ENCODE measurements around the gene NAXE. TPM values are rescaled to one million over a fixed set of nuclear protein-coding genes. Genes with fewer than 3 reads are reported as not detected.
A peak's percentile ranks its signal among the peaks of the same experiment; 100 is the strongest.

Gene NAXE
- total and polyA plus RNA-seq, 2 of the 13 experiments (the other 11 are each of a cell fraction or from before 2014, with no cell fraction given) = 39.4 to 59.4 TPM

DNA sequence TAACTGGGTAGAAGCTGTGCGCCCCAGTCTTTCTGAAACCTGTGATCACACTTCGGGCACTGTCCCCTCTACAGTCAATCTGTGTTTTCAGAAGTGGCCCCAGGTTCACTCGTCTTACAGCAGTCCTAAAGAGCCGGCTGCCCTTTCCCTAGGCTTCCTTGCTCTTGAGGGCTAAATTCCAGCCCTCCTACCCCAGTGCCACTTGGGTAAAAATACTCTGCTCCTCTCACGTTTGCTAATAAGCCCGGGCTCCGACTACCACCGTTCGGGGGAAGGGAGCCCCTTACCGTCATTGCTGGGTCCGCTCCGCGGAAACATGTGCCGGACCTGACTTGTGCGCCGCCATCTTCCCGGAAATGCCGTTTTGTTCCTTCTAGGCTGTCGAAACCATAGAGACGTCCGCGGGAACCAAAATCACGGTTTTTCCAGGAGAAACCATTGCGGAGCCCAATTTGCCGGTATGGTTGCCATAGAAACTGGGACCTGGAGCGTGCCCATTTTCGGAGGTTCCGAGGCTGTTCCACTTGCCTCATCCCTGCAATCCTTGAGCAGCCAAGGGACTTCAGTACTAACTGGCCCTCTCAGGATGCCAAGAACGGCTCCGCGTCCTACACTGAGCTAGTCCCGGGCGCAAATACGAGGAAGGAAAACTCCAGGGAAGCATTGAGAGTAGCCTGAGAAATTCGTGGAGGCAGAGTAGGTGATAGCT lies 9.7 kb downstream of the NAXE start, which contains the start of gene GPATCH4 (continued):
- TF ChIP-seq, protein P1, sequence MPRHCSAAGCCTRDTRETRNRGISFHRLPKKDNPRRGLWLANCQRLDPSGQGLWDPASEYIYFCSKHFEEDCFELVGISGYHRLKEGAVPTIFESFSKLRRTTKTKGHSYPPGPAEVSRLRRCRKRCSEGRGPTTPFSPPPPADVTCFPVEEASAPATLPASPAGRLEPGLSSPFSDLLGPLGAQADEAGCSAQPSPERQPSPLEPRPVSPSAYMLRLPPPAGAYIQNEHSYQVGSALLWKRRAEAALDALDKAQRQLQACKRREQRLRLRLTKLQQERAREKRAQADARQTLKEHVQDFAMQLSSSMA (CRISPR knock-in tag; IDR thresholded peaks at IDR 0.05) = 0 out of 2 replicates have a peak, but pooled peaks have one; percentile 48
- TF ChIP-seq, protein P2, sequence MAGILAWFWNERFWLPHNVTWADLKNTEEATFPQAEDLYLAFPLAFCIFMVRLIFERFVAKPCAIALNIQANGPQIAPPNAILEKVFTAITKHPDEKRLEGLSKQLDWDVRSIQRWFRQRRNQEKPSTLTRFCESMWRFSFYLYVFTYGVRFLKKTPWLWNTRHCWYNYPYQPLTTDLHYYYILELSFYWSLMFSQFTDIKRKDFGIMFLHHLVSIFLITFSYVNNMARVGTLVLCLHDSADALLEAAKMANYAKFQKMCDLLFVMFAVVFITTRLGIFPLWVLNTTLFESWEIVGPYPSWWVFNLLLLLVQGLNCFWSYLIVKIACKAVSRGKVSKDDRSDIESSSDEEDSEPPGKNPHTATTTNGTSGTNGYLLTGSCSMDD (CRISPR knock-in tag; IDR thresholded peaks at IDR 0.05) = no peak
- TF ChIP-seq TGIF2 (CRISPR knock-in tag; IDR thresholded peaks at IDR 0.05) (peak; percentile 80), ZNF547 (CRISPR knock-in tag; IDR thresholded peaks at IDR 0.05) (peak; percentile 60; the same call in 1 of the 2 replicates), ZXDC (CRISPR knock-in tag; IDR thresholded peaks at IDR 0.05) (0 out of 2 replicates have a peak, but pooled peaks have one; percentile 75), ZHX1 (CRISPR knock-in tag; IDR thresholded peaks at IDR 0.05; ENCODE audit: low read depth) (0 out of 2 replicates have a peak, but pooled peaks have one; percentile 54), ZNF549 (CRISPR knock-in tag; IDR thresholded peaks at IDR 0.05) (no peak), MED13 (CRISPR knock-in tag; IDR thresholded peaks at IDR 0.05) (0 out of 2 replicates have a peak, but pooled peaks have one; percentile 45), SALL2 (CRISPR knock-in tag; IDR thresholded peaks at IDR 0.05) (peak; percentile 36; the same call in 1 of the 2 replicates), TEAD3 (CRISPR knock-in tag; optimal IDR thresholded peaks at IDR 0.05; ENCODE audit: borderline replicate concordance) (peak; percentile 95), KLF16 (CRISPR knock-in tag; IDR thresholded peaks at IDR 0.05) (peak in 1 of 2 experiments; percentile 77; a peak in 2 of 4 replicates), YEATS2 (CRISPR knock-in tag; IDR thresholded peaks at IDR 0.05; ENCODE audit: borderline replicate concordance) (peak; percentile 79; the same call in 1 of the 2 replicates), ZNF329 (CRISPR knock-in tag; IDR thresholded peaks at IDR 0.05; ENCODE audit: low read depth) (no peak), RAD51 (IDR thresholded peaks at IDR 0.05; ENCODE audit: borderline replicate concordance) (no peak), ZNF441 (CRISPR knock-in tag; IDR thresholded peaks at IDR 0.05; ENCODE audit: borderline replicate concordance) (peak; percentile 32; the same call in 1 of the 2 replicates), ZNF274 (CRISPR knock-in tag; IDR thresholded peaks at IDR 0.05) (peak; percentile 34; the same call in 1 of the 2 replicates), ZNF772 (CRISPR knock-in tag; IDR thresholded peaks at IDR 0.05) (peak; percentile 60), ZNF124 (CRISPR knock-in tag; IDR thresholded peaks at IDR 0.05) (peak; percentile 89), SP140L (CRISPR knock-in tag; IDR thresholded peaks at IDR 0.05; ENCODE audit: borderline replicate concordance) (0 out of 2 replicates have a peak, but pooled peaks have one; percentile 80)
- TF ChIP-seq, protein P3, sequence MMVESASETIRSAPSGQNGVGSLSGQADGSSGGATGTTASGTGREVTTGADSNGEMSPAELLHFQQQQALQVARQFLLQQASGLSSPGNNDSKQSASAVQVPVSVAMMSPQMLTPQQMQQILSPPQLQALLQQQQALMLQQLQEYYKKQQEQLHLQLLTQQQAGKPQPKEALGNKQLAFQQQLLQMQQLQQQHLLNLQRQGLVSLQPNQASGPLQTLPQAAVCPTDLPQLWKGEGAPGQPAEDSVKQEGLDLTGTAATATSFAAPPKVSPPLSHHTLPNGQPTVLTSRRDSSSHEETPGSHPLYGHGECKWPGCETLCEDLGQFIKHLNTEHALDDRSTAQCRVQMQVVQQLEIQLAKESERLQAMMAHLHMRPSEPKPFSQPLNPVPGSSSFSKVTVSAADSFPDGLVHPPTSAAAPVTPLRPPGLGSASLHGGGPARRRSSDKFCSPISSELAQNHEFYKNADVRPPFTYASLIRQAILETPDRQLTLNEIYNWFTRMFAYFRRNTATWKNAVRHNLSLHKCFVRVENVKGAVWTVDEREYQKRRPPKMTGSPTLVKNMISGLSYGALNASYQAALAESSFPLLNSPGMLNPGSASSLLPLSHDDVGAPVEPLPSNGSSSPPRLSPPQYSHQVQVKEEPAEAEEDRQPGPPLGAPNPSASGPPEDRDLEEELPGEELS (CRISPR knock-in tag; IDR thresholded peaks at IDR 0.05) = no peak

Data from HepG2 (cell line).